NCI-H128 (cell line): ENCODE data around the gene TRAF3IP3.
A peak's percentile ranks its signal among the peaks of the same experiment; 100 is the strongest.

Experiments used
- DNase-seq: peaks from one replicate; lab custom pipeline; 2025; ENCODE audit not compliant: unreplicated experiment; lab: John Stamatoyannopoulos, UW

TRAF3IP3 gene

GRCh38 chr1:209823143-209824041 is 67.5 kb downstream of the TRAF3IP3 start:
- peak; percentile 10 for DNase-seq

DNA sequence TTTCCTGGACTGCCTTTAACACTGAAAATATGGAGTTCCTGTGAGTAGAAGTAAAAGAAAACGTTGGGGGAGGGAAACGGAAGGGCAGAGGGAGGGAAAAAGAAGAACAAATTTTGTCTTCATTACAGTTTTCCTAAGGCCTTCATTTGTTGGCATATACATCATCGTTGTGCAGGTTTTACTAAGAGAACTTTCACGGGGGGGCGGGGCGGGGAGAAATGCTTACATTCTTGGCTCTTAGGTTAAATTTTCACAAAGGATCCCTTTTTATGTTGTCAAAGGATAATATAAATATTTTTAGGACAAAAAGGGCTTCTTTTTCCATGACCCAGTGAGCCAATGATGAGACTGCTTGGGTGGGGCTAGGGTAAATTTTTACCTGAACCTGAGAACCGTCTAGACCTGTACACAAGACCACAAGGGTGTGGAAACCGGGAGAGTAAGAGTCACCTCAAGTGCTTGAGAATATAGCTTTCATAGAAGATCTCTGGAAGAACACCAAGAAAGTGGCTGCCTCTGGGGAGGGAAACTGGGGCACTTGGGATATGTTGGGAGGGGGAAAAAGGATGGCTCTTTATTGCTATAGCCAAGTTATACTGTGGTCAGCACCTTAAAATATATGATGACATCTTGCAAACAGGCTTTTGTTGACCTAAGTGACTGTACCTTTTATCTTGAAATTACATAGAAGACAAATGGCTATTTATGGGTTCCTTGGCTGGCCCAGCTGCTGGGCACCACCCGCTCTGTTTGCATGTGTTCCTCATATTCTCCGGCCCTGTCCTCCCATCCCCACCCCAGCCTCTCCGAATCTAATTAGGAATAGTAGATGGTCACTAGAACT is 70.0 kb downstream of the TRAF3IP3 start:
- no peak for DNase-seq

GRCh38 chr1:209827384-209828262 is 71.8 kb downstream of the TRAF3IP3 start, which contains the start of gene UTP25:
Gene UTP25 (plus strand): TSS chr1:209827972. CDS start chr1:209828064, 92 bp downstream.
- DNase-seq = peak; percentile 94

- DNase-seq = no peak
Measured at GRCh38 chr1:209829716-209830115, 73.9 kb downstream of the TRAF3IP3 start.

DNA sequence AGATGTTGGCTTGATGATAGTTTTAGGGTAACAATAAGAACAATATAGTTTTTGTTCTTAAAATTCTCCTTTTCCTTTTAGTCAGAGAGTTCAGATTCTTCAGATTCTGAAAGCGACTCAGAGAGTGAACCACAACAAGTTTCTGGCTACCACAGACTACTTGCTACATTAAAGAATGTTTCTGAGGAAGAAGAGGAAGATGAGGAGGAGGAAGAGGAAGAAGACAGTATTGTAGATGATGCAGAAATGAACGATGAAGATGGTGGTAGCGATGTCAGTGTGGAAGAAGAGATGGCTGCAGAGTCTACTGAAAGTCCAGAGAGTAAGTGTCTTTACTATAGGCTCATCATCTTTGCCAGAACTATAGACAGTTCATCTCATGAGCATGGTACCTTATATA is 74.9 kb downstream of the TRAF3IP3 start:
- no peak for DNase-seq

DNA sequence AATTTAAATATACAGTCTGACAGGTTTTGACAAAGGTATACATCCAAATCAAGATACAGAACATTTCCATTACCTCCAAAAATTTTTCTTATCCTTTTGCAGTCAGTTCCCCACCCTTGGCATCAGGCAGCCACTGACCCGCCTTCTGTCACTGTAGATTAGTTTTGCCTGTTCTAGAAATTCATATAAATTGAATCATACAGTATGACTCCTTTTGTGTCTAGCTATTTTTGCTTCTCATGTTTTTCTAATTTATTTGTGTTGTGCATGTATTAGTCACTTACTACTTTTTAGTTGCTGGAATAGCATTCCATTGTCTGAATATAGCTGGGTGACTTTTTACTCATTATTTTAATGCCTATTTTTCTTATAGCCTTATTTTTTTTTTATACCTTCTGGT is 75.8 kb downstream of the TRAF3IP3 start:
- no peak for DNase-seq
